NCI-H82 treated with DMSO at 0.1 percent for 48 hours (cell line): Measurements from ENCODE around the gene PMP22.
"Not testable (repeated sequence)": the region's sequence is repeated elsewhere in the genome, so short reads cannot be mapped to it uniquely, and the experiment has no call there.

Experiments used
- DNase-seq: peaks from one replicate; lab custom pipeline; 2025; ENCODE audit not compliant: unreplicated experiment; lab: John Stamatoyannopoulos, UW

PMP22 gene

DNA sequence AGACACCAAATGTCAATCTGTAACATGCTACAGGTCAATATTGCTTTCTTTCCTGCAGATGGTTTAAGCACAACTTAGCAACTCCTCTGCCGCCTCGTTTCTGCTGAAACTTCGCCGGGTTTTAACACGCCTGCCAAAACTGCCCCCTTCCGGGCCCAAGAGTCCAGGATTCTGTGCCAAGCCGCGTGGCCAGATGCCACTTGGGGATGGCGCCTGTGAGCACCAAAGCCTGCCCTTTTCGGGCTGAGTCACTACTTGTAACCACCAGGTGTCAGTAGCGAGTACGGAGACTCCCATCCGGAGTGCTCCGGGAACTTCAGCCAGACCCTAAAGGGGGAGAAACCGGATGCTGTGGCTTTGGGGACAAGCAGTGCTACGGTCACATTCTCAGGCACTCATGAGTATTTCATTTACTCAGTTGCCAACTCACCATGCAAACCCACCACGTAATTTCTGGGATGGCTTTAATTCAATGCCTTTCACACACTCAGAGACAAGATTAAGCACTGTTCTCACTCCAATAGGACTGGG is 7.8 kb downstream of the PMP22 start:
- DNase-seq: peak; percentile 20

DNA sequence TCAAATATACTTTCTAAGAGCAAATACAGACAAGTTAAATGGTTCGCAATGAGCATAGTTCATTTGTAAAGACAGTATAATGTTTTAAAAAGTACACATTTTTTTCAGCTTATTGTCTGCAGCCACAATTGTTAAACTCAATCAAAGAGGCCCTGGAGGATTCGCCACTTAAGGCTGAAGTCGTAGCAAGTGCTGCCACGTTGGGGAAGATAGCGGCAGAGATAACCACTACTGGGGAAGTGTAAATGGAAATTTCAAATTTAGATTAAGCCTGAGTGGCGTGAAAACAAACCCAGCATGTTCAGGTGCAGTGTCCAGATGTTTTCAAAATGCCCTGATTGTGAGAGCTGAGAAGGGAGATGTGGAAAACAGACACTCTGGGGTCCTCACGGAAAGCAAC is 8.4 kb downstream of the PMP22 start:
- no peak for DNase-seq

DNA sequence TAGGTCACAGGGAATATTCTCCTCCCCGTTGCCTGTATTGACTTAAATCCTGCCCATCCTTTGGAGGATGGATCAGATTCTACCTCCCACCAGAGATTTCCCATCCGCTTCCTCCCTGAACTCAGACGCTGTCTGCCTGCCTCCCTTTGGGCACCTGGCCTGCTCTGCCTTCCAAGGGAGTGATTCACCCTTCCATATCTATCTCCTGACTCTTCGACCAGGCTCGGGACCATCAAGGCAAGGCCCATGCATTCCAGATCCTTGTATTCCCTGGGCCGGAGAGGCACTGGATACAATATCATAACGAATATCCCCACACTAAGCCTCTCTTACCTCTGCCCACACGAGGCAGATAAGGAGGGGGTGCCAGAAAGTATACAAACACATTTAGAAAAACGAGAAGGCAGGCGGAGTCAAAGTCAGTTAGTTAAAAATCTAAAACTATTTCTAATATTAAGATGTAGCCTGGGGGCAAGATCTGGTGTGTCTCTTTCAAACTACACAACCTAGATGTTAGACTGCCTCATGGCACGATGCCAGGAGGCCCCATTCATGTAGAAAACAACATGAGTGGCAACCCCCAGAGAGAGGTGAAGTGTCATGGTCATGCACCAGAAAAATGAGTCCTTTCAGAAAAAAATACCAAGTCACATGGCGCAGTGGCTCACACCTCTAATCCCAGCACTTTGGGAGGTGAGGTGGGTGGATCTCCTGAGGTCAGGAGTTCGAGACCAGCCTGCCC is 9.2 kb downstream of the PMP22 start:
- no peak for DNase-seq

DNA sequence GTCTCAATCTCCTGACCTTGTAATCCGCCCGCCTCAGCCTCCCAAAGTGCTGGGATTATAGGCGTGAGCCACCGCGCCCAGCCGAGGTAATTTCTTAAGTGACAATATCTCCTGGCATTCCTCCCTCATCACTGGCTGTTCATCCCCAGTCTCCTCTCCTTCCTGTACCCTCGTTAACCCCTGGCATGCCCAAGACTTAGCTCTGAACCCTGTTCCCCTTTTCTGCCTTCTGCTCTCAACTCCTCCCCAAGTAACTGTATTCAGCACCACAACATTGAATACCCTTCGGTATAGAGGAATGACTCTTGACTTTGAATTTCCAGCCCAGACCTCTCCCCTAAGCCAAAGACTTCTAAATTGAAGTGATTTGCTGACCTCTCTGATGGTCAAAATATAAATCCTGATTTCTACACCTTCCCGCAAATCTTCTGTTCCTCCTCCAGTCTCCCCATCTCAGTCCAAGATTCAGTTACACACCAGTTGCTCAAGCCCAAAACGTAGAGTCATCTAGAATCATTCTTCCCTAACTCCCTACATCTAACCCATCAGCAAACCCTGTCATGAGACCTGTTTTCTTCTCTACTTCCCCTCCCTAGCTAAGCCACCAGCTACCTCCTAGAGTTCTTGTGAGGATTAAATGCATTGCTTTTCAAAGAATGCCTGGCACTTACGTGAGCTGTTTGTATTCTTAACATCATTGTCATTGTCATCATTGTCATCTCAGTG is 14.8 kb downstream of the PMP22 start:
- DNase-seq: no peak

DNA sequence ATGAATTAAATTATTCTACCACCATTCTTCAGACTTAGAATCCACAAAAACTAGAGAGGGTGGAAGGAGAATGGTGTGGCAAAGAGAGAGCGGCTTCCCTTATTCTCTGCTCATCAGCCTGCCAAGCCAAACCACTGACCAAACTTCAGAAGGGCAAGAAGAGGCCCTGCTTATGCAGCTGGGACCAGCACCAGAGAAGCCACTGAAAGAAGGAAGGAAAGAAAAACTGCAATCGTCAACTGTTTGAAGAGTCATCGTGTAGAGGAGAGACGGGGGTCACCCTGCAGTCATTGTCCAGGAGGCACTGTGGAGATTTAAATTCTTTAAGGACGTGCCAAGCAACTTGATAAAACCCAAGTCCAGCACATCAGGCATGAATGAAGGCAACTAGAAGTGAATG is 15.6 kb downstream of the PMP22 start:
- DNase-seq: no peak

DNA sequence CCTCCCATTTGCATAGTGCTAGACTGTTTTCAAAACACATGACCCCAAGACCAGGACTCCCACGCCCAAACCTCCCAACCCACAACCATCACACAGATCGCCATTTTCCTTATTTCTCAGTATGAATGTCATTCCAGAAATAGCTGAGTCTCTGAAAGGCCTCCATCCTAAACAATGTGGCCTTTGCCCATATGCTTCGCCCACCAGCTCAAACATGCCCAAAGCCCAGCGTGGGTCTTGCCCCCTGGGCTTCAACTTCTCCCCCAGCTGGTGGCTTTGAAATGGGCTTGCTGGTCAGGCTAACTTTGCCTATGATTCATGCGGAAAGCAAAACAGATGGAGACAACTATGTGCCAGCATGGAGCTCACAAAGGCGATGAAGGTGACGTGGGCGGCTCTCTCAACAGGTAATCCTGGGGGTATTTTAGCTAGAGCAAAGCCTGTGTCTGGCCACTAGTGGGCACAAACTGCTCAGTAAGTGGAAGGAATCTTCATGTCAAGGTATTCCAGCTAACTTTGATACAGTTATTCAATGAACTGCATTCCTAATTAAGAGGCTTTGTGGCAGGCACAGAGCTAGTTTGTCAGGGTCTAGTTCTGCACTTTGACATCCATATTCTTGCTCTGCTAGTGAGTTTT is 17.1 kb downstream of the PMP22 start:
- no peak for DNase-seq

DNA sequence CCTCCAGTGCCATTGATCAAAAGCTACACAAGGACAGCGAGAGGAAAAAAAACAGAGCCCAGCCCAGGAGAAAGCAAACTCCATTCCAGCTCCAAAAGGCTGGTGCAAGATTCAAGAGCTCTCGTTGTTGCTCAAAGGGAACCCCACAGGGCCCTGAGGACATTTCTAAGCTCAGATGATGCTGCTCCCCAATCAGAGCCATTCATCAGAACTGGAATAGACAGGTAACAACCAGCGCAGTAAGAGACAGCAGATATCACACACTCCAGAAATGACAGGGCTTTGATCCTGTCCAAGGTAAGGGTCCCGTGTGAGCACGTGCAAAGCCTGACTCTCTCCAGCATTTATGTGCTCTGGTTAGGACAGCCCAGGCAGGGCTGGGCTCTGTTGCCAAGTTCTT is 20.1 kb downstream of the PMP22 start:
- DNase-seq: no peak

DNA sequence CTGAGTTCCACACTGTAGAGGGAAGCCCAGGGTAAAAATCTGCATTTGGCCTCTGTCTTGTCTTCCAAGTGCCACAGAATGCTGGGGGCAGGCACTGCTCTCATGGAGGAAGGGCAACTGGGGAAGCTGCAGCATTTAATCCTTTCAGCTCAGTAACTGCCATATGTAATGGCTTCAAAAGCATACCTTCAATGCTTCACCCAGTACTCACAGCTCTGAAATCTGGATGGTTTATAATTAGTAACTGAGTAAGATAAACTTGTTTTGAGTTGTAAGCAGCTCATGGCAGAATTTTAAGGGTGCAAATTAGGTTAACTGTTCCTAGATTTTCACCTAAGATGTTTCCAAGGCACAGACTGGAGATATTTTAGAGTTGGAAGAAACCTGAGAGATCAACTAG is 24.5 kb downstream of the PMP22 start:
- no peak for DNase-seq

DNA sequence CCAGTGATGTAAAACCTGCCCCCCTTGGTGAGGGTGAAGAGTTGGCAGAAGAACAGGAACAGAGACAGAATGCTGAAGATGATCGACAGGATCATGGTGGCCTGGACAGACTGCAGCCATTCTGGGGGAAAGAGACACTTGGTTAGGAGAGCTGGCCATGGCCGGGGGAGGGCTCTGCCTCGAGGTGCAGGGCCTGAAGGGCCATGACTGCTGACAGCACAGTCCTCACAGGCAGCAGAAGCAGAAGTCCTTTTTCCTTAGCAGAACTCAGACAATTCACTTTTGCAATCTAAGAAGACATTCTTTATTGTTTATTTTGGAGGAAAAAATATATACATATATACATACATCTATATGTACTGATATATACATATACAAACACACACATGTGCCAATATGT is 25.6 kb downstream of the PMP22 start:
- no peak for DNase-seq

DNA sequence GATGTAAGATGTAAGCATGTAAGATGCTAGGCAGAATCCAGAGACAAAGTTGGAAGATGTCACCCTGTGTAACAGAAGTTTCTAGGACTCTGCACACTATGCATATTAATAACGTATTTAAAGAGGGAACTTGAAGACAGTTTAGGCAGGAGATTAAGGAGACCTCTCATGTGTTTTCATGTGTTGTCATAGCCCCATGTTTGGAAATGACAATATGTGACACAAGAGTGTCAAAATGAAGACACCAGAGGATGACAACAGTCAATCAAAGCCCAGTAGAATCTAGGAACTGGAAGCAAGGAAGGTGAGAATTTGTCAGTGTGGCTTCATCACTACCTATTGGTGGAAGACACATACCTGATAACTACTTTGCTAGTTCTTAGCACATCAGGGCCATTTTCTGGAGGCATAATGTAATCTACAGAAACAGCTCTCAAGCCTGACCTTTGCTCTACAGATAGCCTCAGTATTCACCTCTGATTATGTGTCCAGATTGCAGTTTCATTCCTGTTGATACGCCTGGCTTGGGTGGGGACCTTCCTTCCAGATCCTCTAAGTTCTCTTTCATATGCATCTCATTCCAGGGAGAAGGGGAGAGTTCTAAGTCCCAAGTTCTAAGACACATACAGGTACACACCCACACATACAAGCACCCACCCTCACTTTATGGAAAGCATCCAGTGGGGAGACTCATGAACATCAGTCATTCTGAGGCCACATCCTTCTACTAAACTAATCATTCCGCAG is 26.3 kb downstream of the PMP22 start:
- no peak for DNase-seq

DNA sequence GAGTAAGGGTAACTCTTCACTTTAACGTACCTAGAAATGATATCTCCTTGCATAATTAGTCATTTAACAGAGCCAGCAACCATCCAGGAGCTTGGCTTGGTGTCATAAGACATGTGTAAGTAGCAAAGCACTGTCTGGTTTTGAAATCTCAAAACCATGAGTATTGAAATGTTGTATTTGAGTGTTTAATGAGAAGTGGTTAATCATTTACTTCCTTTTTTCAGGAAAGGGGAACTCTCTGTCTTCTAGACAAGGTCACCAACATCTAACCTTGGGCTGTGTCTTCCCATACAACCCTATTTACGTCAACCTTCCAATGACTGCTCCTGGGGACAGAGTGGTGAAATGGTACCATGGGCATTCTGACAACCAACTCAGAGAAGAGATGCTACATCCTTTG is 27.1 kb downstream of the PMP22 start:
- DNase-seq: no peak

DNA sequence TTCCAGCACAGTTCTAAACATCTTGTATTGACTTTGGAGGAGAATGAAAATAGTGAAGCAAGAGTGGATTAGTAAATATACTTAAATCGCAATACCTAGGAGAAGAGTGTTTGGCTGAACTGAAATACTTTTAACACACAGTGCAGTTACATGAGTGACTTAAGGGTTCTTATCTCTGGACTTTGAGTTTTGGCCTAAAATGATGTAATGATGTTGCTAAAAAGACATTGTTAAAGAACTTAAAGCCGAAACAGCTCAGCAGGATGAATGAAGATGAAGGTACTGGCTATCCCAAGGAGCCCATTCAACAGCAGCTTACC is 28.1 kb downstream of the PMP22 start:
- DNase-seq: no peak

DNA sequence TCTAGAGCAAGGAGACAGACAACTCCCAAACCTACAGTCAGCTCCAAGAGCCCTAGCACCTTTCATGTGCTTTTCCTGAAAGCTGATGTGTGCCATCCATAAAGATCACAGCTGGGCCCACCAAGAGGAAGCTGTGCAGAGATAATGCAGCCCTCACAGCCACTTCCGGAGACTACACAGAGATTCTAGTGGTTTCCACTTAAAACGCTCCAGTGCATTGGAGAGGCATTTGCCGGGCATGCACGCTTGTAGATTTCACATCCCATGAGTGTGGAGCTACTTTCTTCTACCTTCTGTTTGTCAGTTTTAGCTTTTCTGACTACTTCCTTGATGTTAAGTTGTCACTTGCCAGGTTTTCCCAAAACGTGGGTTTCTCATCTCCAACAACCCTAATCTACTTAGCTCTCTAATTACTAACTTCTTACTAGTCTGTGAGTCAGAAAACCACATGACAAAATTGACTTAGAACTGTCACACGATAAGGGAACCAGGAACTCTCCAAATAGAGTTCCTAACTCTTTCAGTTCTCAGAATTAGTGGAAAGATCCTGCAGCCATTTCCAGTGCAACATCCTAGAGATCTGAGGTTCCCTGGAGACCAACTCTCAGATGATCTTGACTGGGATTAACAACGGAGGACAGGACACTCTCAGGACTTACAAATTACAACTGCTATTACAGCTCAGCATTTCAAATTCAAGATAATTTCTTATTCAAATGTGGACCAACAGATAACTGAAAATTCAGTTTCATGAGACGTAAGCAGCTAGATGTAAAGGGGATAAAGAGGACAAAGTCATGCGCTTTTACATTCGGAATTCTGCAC is 28.6 kb downstream of the PMP22 start:
- no peak for DNase-seq

DNA sequence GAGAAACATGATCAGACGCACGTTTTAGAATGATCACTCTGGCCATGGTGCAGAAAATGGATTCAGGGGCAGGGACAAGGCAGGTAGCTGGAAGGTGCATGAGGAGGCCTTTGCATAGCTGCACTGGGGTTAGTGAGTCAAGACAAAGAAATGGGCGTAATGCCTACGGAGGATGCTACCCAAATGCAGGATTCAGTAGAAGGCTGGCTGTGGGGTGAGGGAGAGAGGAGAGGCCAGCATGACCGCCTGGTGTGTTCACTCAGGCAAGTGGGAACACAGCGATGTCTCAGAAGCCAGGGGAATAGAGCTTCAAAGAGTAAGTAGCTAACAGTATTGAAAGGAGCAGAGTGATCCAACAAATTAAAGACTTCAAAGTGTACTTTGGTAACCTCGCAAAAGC is 31.2 kb downstream of the PMP22 start:
- DNase-seq: no peak

DNA sequence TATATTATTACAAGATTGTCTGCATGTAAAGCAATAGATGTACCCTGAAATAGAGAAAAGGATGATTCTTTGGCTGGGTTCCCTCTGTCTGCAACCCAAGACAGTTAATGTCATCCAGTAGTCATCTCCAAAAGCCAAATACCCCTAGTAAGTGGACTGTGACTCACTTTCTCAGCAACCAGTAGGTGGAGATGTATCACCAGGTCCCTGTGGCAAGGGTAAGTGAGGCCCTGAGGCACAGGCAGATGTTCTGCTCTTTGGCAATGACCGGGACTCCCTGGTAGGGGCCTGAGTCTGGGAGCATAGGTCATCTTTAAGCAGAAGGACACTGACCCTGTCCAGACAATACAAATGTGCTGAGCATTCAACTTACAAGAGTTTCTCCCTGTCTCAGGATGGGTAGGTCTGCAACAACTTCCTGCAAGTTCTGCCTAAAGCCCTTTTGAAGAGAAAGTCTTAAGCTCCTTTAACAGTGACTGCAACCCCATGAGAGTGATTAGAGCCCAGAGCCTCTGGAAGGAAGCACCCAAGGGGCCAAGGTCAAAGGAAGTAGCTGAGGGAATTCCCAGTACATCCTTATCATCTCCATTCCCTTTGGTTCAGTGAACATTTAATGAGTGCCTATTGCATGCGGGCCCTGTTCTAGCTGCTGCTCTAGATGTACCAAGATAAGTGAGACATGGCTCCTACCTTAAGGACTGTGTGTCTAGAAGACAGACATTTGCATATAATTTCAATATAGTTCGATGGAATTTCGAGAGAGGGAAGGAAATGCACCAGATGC is 31.9 kb downstream of the PMP22 start:
- DNase-seq: no peak

DNA sequence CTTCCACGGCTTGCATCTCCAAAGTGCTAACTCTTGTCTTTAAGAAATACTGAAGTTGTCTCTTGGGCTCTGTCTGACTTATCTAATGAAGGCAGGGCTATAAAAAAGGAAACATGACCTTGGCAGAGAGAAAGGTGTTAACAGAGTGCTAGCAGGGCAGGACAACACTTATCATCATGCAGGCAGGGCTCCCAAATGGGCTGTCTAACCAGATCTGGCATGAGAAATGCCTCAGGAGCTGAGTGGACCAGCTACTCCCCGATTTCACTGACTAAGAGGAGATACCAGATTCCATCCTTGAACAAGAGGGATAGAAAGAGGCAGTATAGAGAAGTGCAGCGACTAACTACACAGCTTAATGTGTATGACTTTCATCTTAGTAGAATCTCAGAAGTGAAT is 32.6 kb downstream of the PMP22 start:
- no peak for DNase-seq

DNA sequence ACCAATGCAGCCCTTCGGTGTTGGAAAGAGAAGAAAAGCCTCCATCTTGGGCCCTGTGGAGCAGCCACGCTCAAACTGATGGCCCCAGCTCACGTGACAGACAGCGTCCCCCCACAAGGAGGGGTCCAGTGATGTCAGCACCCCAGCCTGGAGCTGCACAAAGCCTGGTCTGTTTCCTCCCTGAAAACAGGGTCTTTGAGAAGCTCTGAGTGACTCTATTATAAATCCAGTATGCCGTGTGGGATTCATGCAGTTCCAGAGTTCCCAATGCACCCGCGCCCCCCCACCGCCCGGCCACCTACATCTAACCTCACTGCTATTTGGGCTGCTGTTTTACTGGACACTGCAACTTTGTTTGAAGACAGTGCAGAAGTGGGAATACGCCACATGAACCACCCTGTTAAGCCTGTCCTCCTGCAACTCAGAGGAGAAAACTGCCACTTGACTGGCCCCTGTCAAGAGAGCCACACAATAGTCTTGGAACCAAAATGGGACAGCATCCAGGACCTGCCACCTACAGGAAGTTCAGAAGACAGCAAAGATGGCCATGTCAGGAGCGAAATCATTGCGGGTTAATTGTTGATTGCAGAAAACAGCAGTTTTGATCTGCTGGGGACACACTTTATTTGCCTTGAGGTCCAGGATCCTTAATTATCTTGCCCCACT is 33.1 kb downstream of the PMP22 start:
- no peak for DNase-seq

DNA sequence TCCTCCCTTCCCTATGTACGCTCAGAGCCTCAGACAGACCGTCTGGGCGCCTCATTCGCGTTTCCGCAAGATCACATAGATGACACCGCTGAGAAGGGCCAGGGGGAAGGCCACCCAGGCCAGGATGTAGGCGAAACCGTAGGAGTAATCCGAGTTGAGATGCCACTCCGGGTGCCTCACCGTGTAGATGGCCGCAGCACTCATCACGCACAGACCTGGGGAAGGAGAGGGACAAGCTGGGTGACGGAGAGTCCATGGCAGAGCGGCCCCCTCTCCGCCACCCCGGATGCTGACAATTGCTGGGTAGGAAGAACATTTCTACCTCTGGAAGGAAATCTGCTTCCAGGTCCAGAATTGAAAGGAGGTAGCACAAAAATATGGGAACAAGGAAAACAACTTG is 34.3 kb downstream of the PMP22 start:
- no peak for DNase-seq

DNA sequence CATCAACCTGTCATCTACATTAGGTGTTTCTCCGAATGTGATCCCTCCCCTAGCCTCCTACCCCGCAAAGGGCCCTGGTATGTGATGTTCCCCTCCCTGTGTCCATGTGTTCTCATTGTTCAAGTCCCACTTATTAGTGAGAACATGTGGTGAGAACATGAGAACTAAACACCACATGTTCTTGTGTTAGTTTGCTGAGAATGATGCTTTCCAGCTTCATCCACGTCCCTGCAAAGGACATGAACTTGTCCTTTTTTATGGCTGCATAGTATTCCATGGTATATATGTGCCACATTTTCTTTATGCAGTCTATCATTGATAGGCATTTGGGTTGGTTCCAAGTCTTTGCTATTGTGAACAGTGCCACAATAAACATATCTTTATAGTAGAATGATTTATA is 43.3 kb downstream of the PMP22 start:
- not testable (repeated sequence) for DNase-seq
